GM12891 (cell line): Measurements from ENCODE around the gene FTO.

Experiments
- POLR2A ChIP-seq: IDR thresholded peaks from 2 replicates; pipeline ENCODE4 v1.6.1; 2011; ENCODE audit warnings: low read depth, low read length, control low read depth
- POLR2AphosphoS5 ChIP-seq: IDR thresholded peaks from 2 replicates; pipeline ENCODE4 v1.6.1; 2011; ENCODE audit warnings: low read depth, low read length, control low read depth

- TF ChIP-seq POLR2A (no peak), POLR2AphosphoS5 (no peak)
Observed at GRCh38 chr16:53841884-53842283, 137.9 kb downstream of the FTO start.
